Effector memory CD8-positive, alpha-beta T cell (primary cell): ENCODE data around the gene DLG2.
"Not testable (repeated sequence)": the region's sequence is repeated elsewhere in the genome, so short reads cannot be mapped to it uniquely, and the experiment has no call there.

Experiments used
- ATAC-seq: fragments of 150-1000 bp; cut with Tn5 transposase; replicated peaks from 2 replicates; pipeline ENCODE4 v1.10.0; 2021; ENCODE audit warnings: mild to moderate bottlenecking, moderate library complexity
- DNase-seq, 3 experiments: peaks; one replicate each; pipeline ENCODE4 v3.0.0; 2021
- H3K27ac Mint-ChIP-seq, 2 donors: one replicate each; pipeline ENCODE4 v1.8.0; 2022; ENCODE audit warnings: mild to moderate bottlenecking in 2 of 2, mixed read lengths in 2 of 2, moderate library complexity in 2 of 2
- H3K27me3 Mint-ChIP-seq, 2 donors: one replicate each; pipeline ENCODE4 v1.8.0; 2022; ENCODE audit warnings: mixed read lengths in 2 of 2
- H3K36me3 Mint-ChIP-seq: one replicate; pipeline ENCODE4 v1.8.0; 2022; ENCODE audit warnings: mild to moderate bottlenecking, moderate library complexity, mixed read lengths; ENCODE audit not compliant: insufficient read depth
- H3K4me1 Mint-ChIP-seq, 2 donors: one replicate each; pipeline ENCODE4 v1.8.0; 2022; ENCODE audit warnings: low read depth in 2 of 2, mixed read lengths in 2 of 2
- H3K4me3 Mint-ChIP-seq, 2 donors: one replicate each; pipeline ENCODE4 v1.8.0; 2022; ENCODE audit warnings: mild to moderate bottlenecking in 2 of 2, mixed read lengths in 2 of 2, moderate library complexity in 2 of 2
- H3K9me3 Mint-ChIP-seq, 2 donors: one replicate each; pipeline ENCODE4 v1.8.0; 2022; ENCODE audit warnings: mixed read lengths in 2 of 2

DLG2 gene

GRCh38 chr11:83448686-83449085 lies 2178.5 kb downstream of the DLG2 start:
- no peaks in the 10 kb centered on the region for H3K4me1 Mint-ChIP-seq
- no peaks in the 10 kb centered on the region for H3K36me3 Mint-ChIP-seq
- no peak for ATAC-seq
- H3K27me3 Mint-ChIP-seq = peaks cover 0 to 10% of the 10 kb centered on the region in 2 donors
- H3K27ac Mint-ChIP-seq = no peak overlapping the region
- peaks cover 2 to 8% of the 10 kb centered on the region in 2 donors for H3K9me3 Mint-ChIP-seq
- H3K4me3 Mint-ChIP-seq = no peak overlapping the region
- no peak for DNase-seq

- not testable (repeated sequence) for ATAC-seq, H3K27ac Mint-ChIP-seq, H3K4me1 Mint-ChIP-seq, DNase-seq, H3K9me3 Mint-ChIP-seq, H3K4me3 Mint-ChIP-seq, H3K36me3 Mint-ChIP-seq
- H3K27me3 Mint-ChIP-seq = peaks cover 0 to 10% of the 10 kb centered on the region in 2 donors
Measured at GRCh38 chr11:83443880-83444279, 2183.3 kb downstream of the DLG2 start.

GRCh38 chr11:83441601-83442000 lies 2185.5 kb downstream of the DLG2 start:
- no peaks in the 10 kb centered on the region for H3K4me1 Mint-ChIP-seq
- no peak overlapping the region for H3K4me3 Mint-ChIP-seq
- no peaks in the 10 kb centered on the region for H3K27me3 Mint-ChIP-seq
- H3K36me3 Mint-ChIP-seq = no peaks in the 10 kb centered on the region
- DNase-seq (no peak), ATAC-seq (no peak)
- H3K9me3 Mint-ChIP-seq = peaks cover 0 to under 1% of the 10 kb centered on the region in 2 donors
- no peak overlapping the region for H3K27ac Mint-ChIP-seq

- no peak overlapping the region for H3K4me3 Mint-ChIP-seq
- no peaks in the 10 kb centered on the region for H3K27me3 Mint-ChIP-seq
- H3K36me3 Mint-ChIP-seq = no peaks in the 10 kb centered on the region
- no peak overlapping the region for H3K27ac Mint-ChIP-seq
- H3K9me3 Mint-ChIP-seq = no peaks in the 10 kb centered on the region
- DNase-seq = no peak
- no peak for ATAC-seq
- H3K4me1 Mint-ChIP-seq = no peaks in the 10 kb centered on the region
Measured at GRCh38 chr11:83441171-83441570, 2186.0 kb downstream of the DLG2 start.

GRCh38 chr11:83438438-83438837 lies 2188.7 kb downstream of the DLG2 start:
- no peaks in the 10 kb centered on the region for H3K9me3 Mint-ChIP-seq
- H3K27ac Mint-ChIP-seq = no peak overlapping the region
- no peaks in the 10 kb centered on the region for H3K27me3 Mint-ChIP-seq
- ATAC-seq (no peak), DNase-seq (no peak)
- no peaks in the 10 kb centered on the region for H3K4me1 Mint-ChIP-seq
- H3K36me3 Mint-ChIP-seq = no peaks in the 10 kb centered on the region
- H3K4me3 Mint-ChIP-seq = no peak overlapping the region

GRCh38 chr11:83437939-83438338 lies 2189.2 kb downstream of the DLG2 start:
- no peak overlapping the region for H3K4me3 Mint-ChIP-seq
- ATAC-seq = no peak
- no peaks in the 10 kb centered on the region for H3K27me3 Mint-ChIP-seq
- no peak overlapping the region for H3K27ac Mint-ChIP-seq
- no peaks in the 10 kb centered on the region for H3K4me1 Mint-ChIP-seq
- no peaks in the 10 kb centered on the region for H3K9me3 Mint-ChIP-seq
- no peak for DNase-seq
- no peaks in the 10 kb centered on the region for H3K36me3 Mint-ChIP-seq

- Mint-ChIP-seq H3K4me1 (no peaks in the 10 kb centered on the region), H3K27ac (no peak overlapping the region), H3K36me3 (no peaks in the 10 kb centered on the region), H3K9me3 (no peaks in the 10 kb centered on the region), H3K27me3 (no peaks in the 10 kb centered on the region), H3K4me3 (no peak overlapping the region)
- no peak for DNase-seq
- no peak for ATAC-seq
Measured at GRCh38 chr11:83436855-83437254, 2190.3 kb downstream of the DLG2 start.

- DNase-seq, H3K36me3 Mint-ChIP-seq, H3K9me3 Mint-ChIP-seq, H3K27ac Mint-ChIP-seq, ATAC-seq, H3K4me1 Mint-ChIP-seq, H3K4me3 Mint-ChIP-seq, H3K27me3 Mint-ChIP-seq: not testable (repeated sequence)
Measured at GRCh38 chr11:83434812-83435211, 2192.3 kb downstream of the DLG2 start.

GRCh38 chr11:83427943-83428342 lies 2199.2 kb downstream of the DLG2 start:
- Mint-ChIP-seq H3K27ac (no peak overlapping the region), H3K36me3 (no peaks in the 10 kb centered on the region), H3K9me3 (peaks cover 0 to 10% of the 10 kb centered on the region in 2 donors), H3K27me3 (no peaks in the 10 kb centered on the region), H3K4me3 (no peak overlapping the region), H3K4me1 (no peaks in the 10 kb centered on the region)
- no peak for ATAC-seq
- DNase-seq = no peak

GRCh38 chr11:83427501-83427900 lies 2199.6 kb downstream of the DLG2 start:
- ATAC-seq = no peak
- no peak for DNase-seq
- Mint-ChIP-seq H3K27me3 (no peaks in the 10 kb centered on the region), H3K4me1 (no peaks in the 10 kb centered on the region), H3K4me3 (no peak overlapping the region), H3K27ac (no peak overlapping the region), H3K36me3 (no peaks in the 10 kb centered on the region), H3K9me3 (peaks cover 4 to 11% of the 10 kb centered on the region in 2 donors)

- H3K4me3 Mint-ChIP-seq = no peak overlapping the region
Measured at GRCh38 chr11:83425137-83425466, 2202.0 kb downstream of the DLG2 start.

GRCh38 chr11:83424376-83425136 lies 2202.6 kb downstream of the DLG2 start:
- Mint-ChIP-seq H3K9me3 (peaks cover 25 to 27% of the 10 kb centered on the region in 2 donors), H3K4me1 (no peaks in the 10 kb centered on the region), H3K4me3 (no peak overlapping the region), H3K27me3 (no peaks in the 10 kb centered on the region), H3K27ac (no peak overlapping the region), H3K36me3 (peaks cover 2% of the 10 kb centered on the region)
- no peak for DNase-seq
- ATAC-seq = no peak

More at GRCh38 chr11:83425137-83425466, 2202.0 kb downstream of the DLG2 start:
- H3K36me3 Mint-ChIP-seq = peaks cover 2% of the 10 kb centered on the region
- peaks cover 22 to 23% of the 10 kb centered on the region in 2 donors for H3K9me3 Mint-ChIP-seq
- H3K27me3 Mint-ChIP-seq = no peaks in the 10 kb centered on the region
- DNase-seq (no peak), ATAC-seq (no peak)
- no peak overlapping the region for H3K27ac Mint-ChIP-seq
- no peaks in the 10 kb centered on the region for H3K4me1 Mint-ChIP-seq

GRCh38 chr11:83422641-83423040 lies 2204.5 kb downstream of the DLG2 start:
- not testable (repeated sequence) for H3K27me3 Mint-ChIP-seq, H3K4me3 Mint-ChIP-seq, H3K36me3 Mint-ChIP-seq, DNase-seq, H3K4me1 Mint-ChIP-seq, H3K27ac Mint-ChIP-seq, ATAC-seq
- H3K9me3 Mint-ChIP-seq = peaks cover 26 to 30% of the 10 kb centered on the region in 2 donors

GRCh38 chr11:83410605-83411565 lies 2216.3 kb downstream of the DLG2 start:
- ATAC-seq (no peak), DNase-seq (no peak)
- Mint-ChIP-seq H3K36me3 (no peaks in the 10 kb centered on the region), H3K4me1 (no peaks in the 10 kb centered on the region), H3K27ac (no peak overlapping the region), H3K27me3 (no peaks in the 10 kb centered on the region), H3K4me3 (no peak overlapping the region), H3K9me3 (peaks cover 1 to 4% of the 10 kb centered on the region in 2 donors)
